ENCODE measurements around the gene CYP4B1.

- TF ChIP-seq POLR2A (IDR thresholded peaks at IDR 0.05; ENCODE audit: low read depth, low read length) (no peak), CTCF (IDR thresholded peaks at IDR 0.05; ENCODE audit: extremely low read depth in 1 of 2, insufficient read depth in 1 of 2, low read depth in 1 of 2, low read length in 2 of 2) (no peak), FOS (IDR thresholded peaks at IDR 0.05; ENCODE audit: borderline replicate concordance, insufficient read depth, low read length) (no peak), MYC (IDR thresholded peaks at IDR 0.05; ENCODE audit: low read depth, low read length) (no peak), GATA2 (IDR thresholded peaks at IDR 0.05; ENCODE audit: insufficient read depth, insufficient read length, low read depth, low read length) (no peak), EZH2 (IDR thresholded peaks at IDR 0.05; ENCODE audit: borderline replicate concordance, low read depth, low read length, severe bottlenecking) (no peak), MAX (IDR thresholded peaks at IDR 0.05; ENCODE audit: insufficient read depth, insufficient read length) (no peak), POLR2AphosphoS5 (IDR thresholded peaks at IDR 0.05; ENCODE audit: insufficient read depth, low read depth, low read length) (no peak)
These were observed 3.2 kb downstream of the CYP4B1 start for GRCh38 chr1:46802081-46802480.
